Muscle layer of colon (tissue), 2 donors: ENCODE data around the gene MED9.

Experiments used
- H3K27ac ChIP-seq: one replicate; pipeline ENCODE4 v1.7.0; 2013; ENCODE audit warnings: low read depth, mild to moderate bottlenecking, low read length, moderate library complexity
- H3K27me3 ChIP-seq, 2 donors: one replicate each; pipeline ENCODE4 v1.7.0; 2013; ENCODE audit warnings: low read length in 2 of 2, mild to moderate bottlenecking in 2 of 2; ENCODE audit not compliant: insufficient read depth in 2 of 2, control insufficient read depth in 1 of 2
- H3K36me3 ChIP-seq: one replicate; pipeline ENCODE4 v1.7.0; 2013; ENCODE audit warnings: mild to moderate bottlenecking, low read length; ENCODE audit not compliant: insufficient read depth
- H3K4me1 ChIP-seq: one replicate; pipeline ENCODE4 v1.7.0; 2013; ENCODE audit warnings: mild to moderate bottlenecking, low read length; ENCODE audit not compliant: insufficient read depth
- H3K4me3 ChIP-seq, 2 donors: one replicate each; pipeline ENCODE4 v1.7.0; 2013; ENCODE audit warnings: low read length in 2 of 2, low read depth in 1 of 2, mild to moderate bottlenecking in 1 of 2, moderate library complexity in 1 of 2
- H3K9ac ChIP-seq: one replicate; pipeline ENCODE4 v1.7.0; 2013; ENCODE audit warnings: low read length
- H3K9me3 ChIP-seq: one replicate; pipeline ENCODE4 v1.7.0; 2013; ENCODE audit warnings: mild to moderate bottlenecking, low read length
- donor health status: abdominal sarcoma.
- donor health status: Adenocarcinoma of cecum.

MED9 gene

GRCh38 chr17:17507465-17508011, 30.7 kb downstream of the MED9 start:
- no peaks in the 10 kb centered on the region for H3K27me3 ChIP-seq
- H3K27ac ChIP-seq = no peak overlapping the region
- no peaks in the 10 kb centered on the region for H3K9me3 ChIP-seq
- no peaks in the 10 kb centered on the region for H3K4me1 ChIP-seq
- no peaks in the 10 kb centered on the region for H3K36me3 ChIP-seq
- no peak overlapping the region for H3K9ac ChIP-seq
- no peak overlapping the region for H3K4me3 ChIP-seq

GRCh38 chr17:17508019-17508535, 31.3 kb downstream of the MED9 start:
- Histone ChIP-seq H3K36me3 (no peaks in the 10 kb centered on the region), H3K27ac (no peak overlapping the region), H3K4me1 (no peaks in the 10 kb centered on the region), H3K4me3 (no peak overlapping the region), H3K27me3 (no peaks in the 10 kb centered on the region), H3K9ac (no peak overlapping the region), H3K9me3 (no peaks in the 10 kb centered on the region)

GRCh38 chr17:17508646-17509591, 32.1 kb downstream of the MED9 start:
- H3K27ac ChIP-seq = no peak overlapping the region
- H3K4me3 ChIP-seq = no peak overlapping the region
- no peaks in the 10 kb centered on the region for H3K9me3 ChIP-seq
- no peaks in the 10 kb centered on the region for H3K27me3 ChIP-seq
- no peaks in the 10 kb centered on the region for H3K4me1 ChIP-seq
- H3K9ac ChIP-seq = no peak overlapping the region
- no peaks in the 10 kb centered on the region for H3K36me3 ChIP-seq

- no peaks in the 10 kb centered on the region for H3K27me3 ChIP-seq
- H3K36me3 ChIP-seq = no peaks in the 10 kb centered on the region
- no peaks in the 10 kb centered on the region for H3K9me3 ChIP-seq
- no peak overlapping the region for H3K27ac ChIP-seq
- no peak overlapping the region for H3K4me3 ChIP-seq
- no peaks in the 10 kb centered on the region for H3K4me1 ChIP-seq
- no peak overlapping the region for H3K9ac ChIP-seq
Observed at GRCh38 chr17:17509601-17510425, 33.0 kb downstream of the MED9 start.

GRCh38 chr17:17510456-17511292, 33.9 kb downstream of the MED9 start:
- Histone ChIP-seq H3K36me3 (no peaks in the 10 kb centered on the region), H3K9me3 (no peaks in the 10 kb centered on the region), H3K27ac (no peak overlapping the region), H3K27me3 (no peaks in the 10 kb centered on the region), H3K4me1 (no peaks in the 10 kb centered on the region), H3K9ac (no peak overlapping the region), H3K4me3 (no peak overlapping the region)

GRCh38 chr17:17511293-17511741, 34.5 kb downstream of the MED9 start:
- Histone ChIP-seq H3K27ac (no peak overlapping the region), H3K36me3 (no peaks in the 10 kb centered on the region), H3K9me3 (no peaks in the 10 kb centered on the region), H3K27me3 (no peaks in the 10 kb centered on the region), H3K9ac (no peak overlapping the region), H3K4me1 (no peaks in the 10 kb centered on the region), H3K4me3 (no peak overlapping the region)

- Histone ChIP-seq H3K9me3 (no peaks in the 10 kb centered on the region), H3K4me3 (no peak overlapping the region), H3K27ac (no peak overlapping the region), H3K9ac (no peak overlapping the region), H3K36me3 (no peaks in the 10 kb centered on the region), H3K4me1 (no peaks in the 10 kb centered on the region), H3K27me3 (no peaks in the 10 kb centered on the region)
Observed at GRCh38 chr17:17511881-17512858, 35.4 kb downstream of the MED9 start.

GRCh38 chr17:17512866-17513265, 36.1 kb downstream of the MED9 start:
- H3K4me3 ChIP-seq = no peak overlapping the region
- no peaks in the 10 kb centered on the region for H3K9me3 ChIP-seq
- no peak overlapping the region for H3K27ac ChIP-seq
- H3K9ac ChIP-seq = no peak overlapping the region
- no peaks in the 10 kb centered on the region for H3K27me3 ChIP-seq
- no peaks in the 10 kb centered on the region for H3K4me1 ChIP-seq
- H3K36me3 ChIP-seq = no peaks in the 10 kb centered on the region

GRCh38 chr17:17513626-17514025, 36.8 kb downstream of the MED9 start:
- no peak overlapping the region for H3K4me3 ChIP-seq
- no peaks in the 10 kb centered on the region for H3K27me3 ChIP-seq
- H3K36me3 ChIP-seq = no peaks in the 10 kb centered on the region
- no peaks in the 10 kb centered on the region for H3K4me1 ChIP-seq
- H3K27ac ChIP-seq = no peak overlapping the region
- H3K9me3 ChIP-seq = no peaks in the 10 kb centered on the region
- H3K9ac ChIP-seq = no peak overlapping the region
